DMS114 treated with DMSO at 0.1 percent for 48 hours (cell line): ENCODE data around the gene TOMM34.

Source experiments
- DNase-seq: peaks from one replicate; lab custom pipeline; 2025; ENCODE audit not compliant: unreplicated experiment; lab: John Stamatoyannopoulos, UW

TOMM34 gene

GRCh38 chr20:44960103-44960852 is at the start of gene TOMM34:
TOMM34 (minus strand) TSS chr20:44960397; CDS start chr20:44960333, 64 bp downstream.
- peak; percentile 84 for DNase-seq

DNA sequence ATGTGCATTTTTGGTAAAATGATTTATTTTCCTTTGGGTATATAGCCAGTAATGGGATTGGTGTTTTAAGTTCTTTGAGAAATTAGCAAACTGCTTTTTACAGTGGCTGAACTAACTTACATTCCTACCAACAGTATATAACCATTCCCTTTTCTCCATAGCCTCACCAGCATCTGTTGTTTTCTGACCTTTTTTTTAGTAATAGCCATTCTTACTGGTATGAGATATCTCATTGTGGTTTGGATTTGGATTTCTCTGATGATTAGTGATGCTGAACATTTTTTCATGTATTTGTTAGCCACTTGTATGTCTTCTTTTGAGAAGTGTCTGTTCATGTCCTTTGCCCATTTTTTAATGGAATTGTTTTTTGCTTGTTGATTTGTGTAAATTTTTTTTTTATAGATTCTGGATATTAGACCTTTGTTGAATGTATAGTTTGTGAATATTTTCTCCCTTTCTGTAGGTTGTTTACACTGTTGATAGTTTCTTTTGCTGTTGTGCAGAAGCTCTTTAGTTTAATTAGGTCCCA is 48.4 kb upstream of the TOMM34 start:
- DNase-seq: no peak

- DNase-seq: no peak
These were observed 37.5 kb upstream of the TOMM34 start for GRCh38 chr20:44997668-44998067.

- DNase-seq: no peak
These were observed 37.0 kb upstream of the TOMM34 start for GRCh38 chr20:44997171-44997570.

DNA sequence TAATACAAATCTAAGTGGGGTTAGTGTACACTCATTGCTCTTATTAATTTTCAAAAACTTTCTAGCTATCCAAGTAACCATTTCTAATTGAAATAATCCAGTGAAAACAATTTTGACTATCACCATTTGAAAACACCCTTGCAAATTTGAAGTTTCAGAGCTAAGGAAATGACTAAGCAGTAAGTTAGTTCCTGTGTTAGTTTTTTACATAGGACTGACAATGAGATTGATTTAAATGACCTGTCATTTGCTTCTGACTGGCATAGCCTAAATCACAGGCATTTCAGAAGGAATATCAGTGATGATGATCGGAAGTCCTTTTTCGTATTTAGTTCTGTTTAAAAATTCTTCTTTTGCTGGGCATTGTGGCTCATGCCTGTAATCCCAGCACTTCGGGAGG is 33.1 kb upstream of the TOMM34 start:
- DNase-seq: no peak

- no peak for DNase-seq
These were observed 30.8 kb upstream of the TOMM34 start for GRCh38 chr20:44990957-44991356.

GRCh38 chr20:44990425-44990824 is 30.2 kb upstream of the TOMM34 start:
- DNase-seq: no peak

- no peak for DNase-seq
These were observed 28.5 kb upstream of the TOMM34 start for GRCh38 chr20:44988631-44989171.

DNA sequence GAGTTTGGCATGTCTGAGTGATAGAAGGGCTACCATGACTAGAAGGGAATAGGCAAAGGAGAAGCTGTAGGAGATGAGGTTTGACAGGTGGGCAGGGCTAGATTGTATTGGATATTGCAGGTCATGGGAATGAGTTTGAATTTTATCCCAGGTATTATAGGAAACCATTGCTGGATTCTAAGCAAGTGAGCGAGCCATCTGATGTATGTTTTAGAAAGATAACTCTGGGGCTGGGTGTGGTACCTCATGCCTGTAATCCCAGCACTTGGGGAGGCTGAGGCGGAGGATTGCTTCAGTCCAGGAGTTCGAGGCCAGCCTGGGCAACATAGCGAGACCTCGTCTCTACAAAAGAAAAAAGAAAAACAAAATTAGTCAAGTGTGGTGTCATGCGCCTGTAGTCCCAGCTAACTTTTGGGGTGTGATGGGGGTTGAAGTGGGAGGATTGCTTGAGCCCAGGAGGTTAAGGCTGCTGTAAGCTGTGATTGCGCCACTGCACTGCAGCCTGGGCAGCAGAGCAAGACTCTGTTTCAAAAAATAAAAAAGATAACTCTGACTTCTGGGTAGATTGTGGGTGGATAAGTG is 23.0 kb upstream of the TOMM34 start:
- no peak for DNase-seq

GRCh38 chr20:44981736-44982406 is 21.7 kb upstream of the TOMM34 start:
- no peak for DNase-seq

DNA sequence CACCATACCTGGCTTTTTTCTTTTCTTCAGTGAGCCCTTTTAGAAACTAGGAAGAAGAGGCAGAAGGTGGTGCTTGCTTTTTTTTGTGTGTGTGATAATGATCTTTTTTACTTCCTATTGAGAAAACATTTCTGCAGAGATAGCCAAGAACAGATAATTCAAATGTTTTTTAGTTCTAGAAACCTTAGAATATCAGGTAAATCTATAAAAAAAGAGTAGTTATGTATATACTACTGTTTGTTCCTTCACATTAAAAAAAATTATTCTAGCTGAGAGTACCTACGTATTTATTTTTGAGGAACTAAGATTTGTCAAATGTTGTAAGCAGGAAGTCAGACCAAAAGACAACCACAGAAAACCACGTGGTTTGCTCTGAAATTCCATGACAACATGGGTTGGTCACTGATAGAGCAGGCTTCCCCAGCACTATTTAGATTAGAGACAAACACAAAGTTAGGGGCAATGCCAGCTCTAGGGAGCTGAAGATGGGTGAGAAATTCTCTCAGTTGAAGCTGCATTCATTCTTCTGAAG is 19.0 kb upstream of the TOMM34 start:
- no peak for DNase-seq

GRCh38 chr20:44976698-44977097 is 16.5 kb upstream of the TOMM34 start:
- DNase-seq: no peak

- DNase-seq: no peak
These were observed 12.9 kb upstream of the TOMM34 start for GRCh38 chr20:44973053-44973452.

- no peak for DNase-seq
These were observed 10.1 kb upstream of the TOMM34 start for GRCh38 chr20:44970243-44970757.

DNA sequence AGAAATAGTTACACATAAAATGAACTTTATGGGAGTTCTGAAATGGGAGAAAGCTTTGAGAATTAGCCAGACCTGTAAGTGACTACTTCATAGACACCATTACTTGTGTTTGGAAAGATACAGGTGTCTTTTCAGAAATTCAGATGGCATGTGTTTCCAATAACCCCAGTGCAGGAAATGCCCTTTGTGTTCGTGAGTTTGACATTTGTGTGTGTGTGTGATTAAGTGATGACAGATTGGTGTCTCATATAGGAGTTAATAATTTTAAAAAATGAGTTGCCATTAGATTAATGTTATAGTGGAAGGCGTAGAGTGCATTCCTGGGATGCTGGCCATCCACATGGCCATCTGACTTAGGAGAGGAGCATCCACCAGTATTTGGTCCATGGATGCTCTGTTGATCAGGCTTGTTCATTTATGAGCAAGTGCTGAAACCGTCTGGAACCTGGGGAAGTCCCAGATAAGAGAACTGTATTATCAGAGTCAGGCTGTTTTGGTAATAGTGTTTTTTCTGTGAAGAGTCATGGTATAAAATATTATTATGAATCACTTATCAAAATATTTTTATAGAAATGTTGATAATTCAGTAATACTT is 9.2 kb upstream of the TOMM34 start:
- no peak for DNase-seq

- no peak for DNase-seq
These were observed 7.1 kb upstream of the TOMM34 start for GRCh38 chr20:44967207-44967807.

GRCh38 chr20:44966030-44966961 is 6.1 kb upstream of the TOMM34 start, which contains the start of gene STK4:
STK4 (plus strand) TSS chr20:44966512; CDS start chr20:44966569, 57 bp downstream.
- peak; percentile 62 for DNase-seq

DNA sequence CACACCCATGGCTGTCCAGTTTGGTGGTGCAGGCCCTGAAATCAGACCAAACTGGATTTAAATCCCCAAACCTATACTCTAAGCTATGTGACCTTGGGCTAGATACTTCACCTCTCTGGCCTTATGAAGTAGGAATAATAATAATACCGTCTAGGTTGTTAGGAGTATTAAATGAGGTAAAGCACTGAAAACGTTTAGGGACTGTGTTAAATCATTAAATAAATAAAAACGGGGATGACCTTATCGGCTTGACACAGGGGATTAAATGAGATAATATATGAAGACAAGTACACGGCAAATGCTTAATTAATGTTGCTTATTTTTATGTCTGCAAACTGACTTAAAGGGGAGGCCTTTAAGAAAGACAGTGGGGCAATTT is 5.4 kb upstream of the TOMM34 start:
- DNase-seq: no peak
